Superior temporal gyrus (tissue), 1 donor: Measurements from ENCODE around the gene EPHB1.

ENCODE experiments used
- DNase-seq: peaks from one replicate; pipeline ENCODE4 v3.0.0-alpha.2; 2016; ENCODE audit errors: extremely low spot score

Gene EPHB1

GRCh38 chr3:134808835-134809234 lies 13.8 kb downstream of the EPHB1 start:
- no peak for DNase-seq

- DNase-seq, result no peak
Measured at GRCh38 chr3:134809427-134810051, 14.5 kb downstream of the EPHB1 start.

DNA sequence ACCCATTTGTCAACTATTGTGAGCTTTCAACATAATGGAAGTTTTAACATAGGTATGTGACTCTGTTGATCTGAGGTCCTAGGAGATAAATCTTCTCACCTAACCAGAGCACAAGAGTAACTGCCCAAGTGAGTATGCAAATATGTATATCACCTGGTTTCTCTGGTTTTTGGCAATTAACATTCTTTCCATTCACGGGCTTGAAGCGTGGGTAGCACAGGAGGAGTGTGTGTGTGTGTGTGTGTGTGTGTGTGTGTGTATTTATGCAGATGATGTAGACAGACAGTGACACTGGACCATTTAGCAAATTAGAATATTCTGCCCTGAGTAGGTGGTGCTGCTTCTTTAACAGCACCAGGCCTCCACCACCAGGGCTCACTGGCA lies 15.0 kb downstream of the EPHB1 start:
- DNase-seq, result no peak

DNA sequence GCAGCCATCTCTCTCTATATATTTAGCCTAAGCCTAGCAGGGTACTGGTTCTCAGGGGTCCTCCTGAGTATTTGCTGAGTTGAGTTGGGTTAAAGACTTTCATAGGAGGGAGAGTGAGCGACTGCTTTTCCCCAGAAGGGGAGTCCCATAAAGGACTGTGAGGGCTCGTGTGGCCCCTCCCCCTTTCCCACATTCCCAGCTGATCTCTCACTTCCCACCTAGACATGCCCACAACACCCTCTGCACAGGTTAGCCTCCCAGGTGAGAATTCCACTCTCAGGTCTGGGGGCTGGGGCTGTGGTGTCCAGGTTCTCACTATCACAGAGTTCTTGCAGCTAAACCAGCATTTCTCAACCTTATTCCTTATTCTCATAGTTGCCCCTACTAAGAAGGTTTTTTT lies 15.8 kb downstream of the EPHB1 start:
- no peak for DNase-seq

DNA sequence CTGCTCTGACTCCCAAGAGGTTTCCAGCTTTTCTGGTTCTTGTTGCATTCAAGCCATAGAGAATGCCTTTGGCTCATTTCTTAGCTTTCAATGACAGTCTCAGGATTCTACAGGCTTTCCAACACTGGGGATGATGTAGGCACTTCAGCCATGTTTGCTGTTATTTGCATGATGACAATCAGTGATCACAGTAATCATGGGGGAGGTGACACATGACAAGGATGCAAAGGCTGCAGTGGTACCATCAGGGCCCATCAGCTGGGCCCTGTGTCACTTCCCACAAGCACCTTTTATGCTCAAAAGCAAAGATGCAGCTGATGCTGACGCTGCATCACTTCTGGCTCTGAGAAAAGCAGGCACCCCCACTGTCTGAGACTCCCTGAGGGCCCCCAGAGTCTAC lies 18.6 kb downstream of the EPHB1 start:
- DNase-seq, result no peak

DNA sequence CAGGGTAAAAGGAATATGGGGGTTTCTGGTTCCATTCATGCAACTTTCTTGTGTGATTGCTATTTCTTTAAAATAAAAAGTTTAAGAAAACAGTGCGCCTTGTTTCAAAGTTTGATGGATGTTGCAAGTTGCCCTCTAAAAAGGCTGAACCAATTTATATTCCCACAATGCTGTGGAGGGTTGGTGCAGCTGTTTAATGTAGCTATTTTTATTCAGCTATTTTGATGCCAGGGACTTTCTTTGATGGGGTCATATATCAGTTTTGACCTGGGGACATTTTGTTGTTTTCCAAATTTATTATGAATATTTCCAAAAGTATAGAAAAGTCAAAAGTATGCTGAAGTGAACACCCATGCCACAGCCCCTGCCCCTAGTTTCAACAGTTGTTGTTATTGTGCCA lies 20.5 kb downstream of the EPHB1 start:
- no peak for DNase-seq

GRCh38 chr3:134816623-134817022 lies 21.6 kb downstream of the EPHB1 start:
- DNase-seq, result no peak

- DNase-seq, result no peak
Measured at GRCh38 chr3:134817297-134817696, 22.2 kb downstream of the EPHB1 start.

DNA sequence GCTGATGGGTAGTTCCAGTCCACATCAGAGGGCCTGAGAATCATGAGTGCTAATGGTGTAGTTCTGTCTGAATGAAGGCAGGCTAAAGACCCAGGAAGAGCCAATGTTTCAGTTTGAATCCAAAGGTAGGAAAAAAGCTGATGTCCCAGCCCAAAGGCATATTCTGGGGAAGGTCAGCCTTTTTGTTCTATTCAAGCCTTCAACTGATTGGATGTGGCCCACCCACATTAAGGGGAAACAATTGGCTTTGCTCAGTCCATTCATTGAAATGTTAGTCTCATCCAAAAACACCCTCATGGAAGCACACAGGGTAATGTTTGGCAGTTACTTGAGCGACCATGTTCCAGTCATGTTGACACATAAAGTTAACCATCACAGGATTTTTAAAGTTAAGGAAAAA lies 25.9 kb downstream of the EPHB1 start:
- no peak for DNase-seq

DNA sequence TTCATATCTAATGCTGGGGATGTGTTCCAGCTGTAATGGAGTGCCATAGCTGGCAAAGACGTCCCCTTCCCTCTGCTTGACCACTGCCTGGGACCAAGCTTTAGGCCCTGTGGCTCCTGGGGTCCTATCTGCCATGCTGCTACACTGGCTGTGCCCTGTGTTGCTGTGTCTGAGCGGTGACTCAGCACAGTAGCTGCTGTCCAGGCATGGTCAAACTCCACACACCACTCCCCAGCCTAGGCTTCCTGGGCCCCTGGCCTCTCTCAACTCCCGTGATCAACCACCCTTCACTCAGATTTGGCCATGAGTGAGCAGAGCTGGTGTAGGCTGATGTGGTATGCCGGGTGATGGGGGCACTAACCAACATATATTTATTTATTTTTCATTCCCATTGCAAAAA lies 27.0 kb downstream of the EPHB1 start:
- DNase-seq, result no peak

GRCh38 chr3:134823679-134824078 lies 28.6 kb downstream of the EPHB1 start:
- no peak for DNase-seq

GRCh38 chr3:134824791-134825190 lies 29.7 kb downstream of the EPHB1 start:
- no peak for DNase-seq

DNA sequence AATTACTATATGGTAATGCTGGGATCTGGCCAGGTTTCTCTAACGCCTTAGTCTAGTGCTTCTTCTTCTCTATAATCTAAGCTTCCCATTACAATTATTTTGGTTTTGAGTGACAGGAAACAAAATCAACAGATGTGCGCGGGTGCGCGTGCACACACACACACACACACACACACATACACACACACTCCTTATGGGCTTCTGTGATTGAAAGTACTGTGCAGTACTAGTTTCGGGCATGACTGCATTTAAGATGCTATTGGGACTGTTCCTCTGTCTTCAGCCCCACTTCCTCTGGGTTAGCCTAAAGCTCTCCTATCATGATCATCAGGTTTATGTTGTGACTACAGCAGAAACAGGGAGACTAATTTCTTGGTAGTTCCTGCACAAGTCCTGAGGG lies 32.2 kb downstream of the EPHB1 start:
- no peak for DNase-seq

GRCh38 chr3:134829721-134830120 lies 34.7 kb downstream of the EPHB1 start:
- no peak for DNase-seq

DNA sequence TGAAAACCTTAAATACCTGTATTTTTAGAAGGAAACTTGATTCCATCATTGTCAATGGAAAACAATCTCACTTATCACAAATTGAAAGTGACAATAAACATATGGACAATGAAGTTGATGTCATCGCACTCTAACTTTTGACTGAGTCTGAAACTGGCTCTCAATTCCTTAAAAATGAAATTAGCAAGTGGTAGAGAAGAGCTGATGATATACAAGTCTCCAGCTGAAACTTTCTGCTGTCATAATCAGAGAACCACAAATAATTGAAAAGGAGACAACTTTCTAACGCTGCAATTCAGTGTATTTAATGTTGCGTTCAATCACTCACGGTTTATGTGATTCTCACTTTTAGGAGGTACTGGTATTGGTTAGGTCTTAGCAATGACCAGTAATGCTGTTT lies 37.5 kb downstream of the EPHB1 start:
- DNase-seq, result no peak

DNA sequence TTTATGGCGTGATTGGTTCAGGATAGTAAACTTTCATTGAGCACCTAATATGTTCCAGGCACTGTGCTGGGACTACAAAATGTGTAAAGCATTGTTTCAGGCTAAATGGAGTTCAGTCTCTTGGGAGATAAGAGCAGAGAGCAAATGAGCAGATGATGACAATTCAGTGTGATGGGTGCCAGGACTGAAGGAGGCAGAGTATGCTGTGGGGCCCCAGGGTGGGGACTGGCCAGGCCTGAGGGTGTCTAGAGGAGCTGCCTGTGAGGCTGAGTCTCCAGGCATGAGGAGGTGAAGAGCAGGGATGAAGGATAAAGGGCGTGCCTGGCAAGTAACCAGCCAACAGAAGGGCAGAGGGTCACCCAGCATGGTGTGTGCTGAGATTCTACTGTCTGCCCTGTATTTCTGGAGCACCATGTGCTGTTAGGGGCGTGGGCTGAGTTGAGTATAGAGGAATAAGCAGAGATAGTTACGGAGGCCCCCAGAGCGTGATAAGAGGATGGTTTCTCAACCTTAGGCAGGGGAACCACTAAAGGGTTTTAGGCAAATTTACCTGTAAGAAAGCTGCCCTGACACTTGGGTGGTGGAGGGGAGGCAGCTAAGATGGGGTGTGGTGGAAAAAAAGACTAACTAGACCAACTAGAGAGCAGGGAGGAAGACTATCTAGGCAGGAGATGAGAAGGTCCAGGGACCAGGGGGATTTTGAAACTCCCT lies 38.5 kb downstream of the EPHB1 start:
- DNase-seq, result no peak

DNA sequence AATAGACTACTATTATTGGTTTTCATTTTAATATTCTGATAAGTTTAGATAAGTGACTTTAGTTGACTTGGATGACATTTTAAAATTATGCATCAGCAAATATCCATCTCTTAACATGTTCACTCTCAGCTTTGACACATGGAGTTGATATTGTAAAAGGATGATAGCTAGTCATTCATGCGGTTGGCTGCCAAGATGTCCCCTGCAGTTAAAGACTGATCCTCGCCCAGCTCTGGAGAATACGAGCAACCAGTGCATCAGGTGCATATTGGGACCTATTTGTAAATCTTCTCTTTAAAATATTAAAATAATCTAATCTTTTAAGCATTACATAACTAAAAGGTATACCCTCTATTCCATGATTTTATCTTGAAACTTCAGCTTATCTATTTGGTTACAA lies 41.9 kb downstream of the EPHB1 start:
- no peak for DNase-seq

- DNase-seq, result no peak
Measured at GRCh38 chr3:134838599-134838998, 43.5 kb downstream of the EPHB1 start.

DNA sequence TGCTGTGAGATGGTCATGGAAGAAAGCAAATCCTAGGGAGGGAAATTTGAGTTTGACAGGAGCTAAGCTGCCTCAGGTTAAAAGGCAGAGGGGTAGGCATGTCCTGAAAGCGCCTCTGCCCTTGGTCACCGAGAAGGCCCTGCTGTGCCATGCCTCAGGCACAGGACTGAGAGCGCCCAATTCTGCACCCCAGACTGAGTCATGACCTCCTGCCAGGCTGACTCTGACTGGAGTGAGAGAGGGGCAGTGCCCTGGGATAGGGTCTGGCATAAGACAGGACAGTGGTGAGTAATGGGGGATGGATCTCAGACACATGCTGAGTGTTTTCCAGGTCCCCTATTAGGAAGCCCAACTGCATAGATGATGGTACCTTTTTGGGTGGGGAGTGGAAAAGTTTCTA lies 44.4 kb downstream of the EPHB1 start:
- DNase-seq, result no peak

DNA sequence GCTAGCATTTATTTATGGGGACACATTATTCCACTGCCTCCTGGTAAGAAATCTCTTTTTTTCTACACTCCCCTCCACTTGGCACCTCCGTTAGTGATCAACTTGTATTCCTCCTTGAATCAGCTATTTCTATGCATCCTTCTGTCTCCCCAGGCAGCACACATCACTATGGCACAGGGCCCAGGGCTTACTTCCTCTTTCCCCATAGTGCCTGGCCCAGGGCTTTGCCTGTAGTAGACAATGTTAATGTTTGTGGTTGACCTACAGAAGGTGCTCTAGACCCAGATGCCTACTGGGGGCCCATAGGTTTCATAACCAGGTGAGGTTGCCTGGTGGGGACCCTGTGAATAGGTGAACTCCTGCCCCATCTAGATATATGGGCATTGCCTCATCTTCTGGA lies 44.9 kb downstream of the EPHB1 start:
- DNase-seq, result no peak

GRCh38 chr3:134840459-134840858 lies 45.4 kb downstream of the EPHB1 start:
- no peak for DNase-seq

- DNase-seq, result no peak
Measured at GRCh38 chr3:134846084-134846483, 51.0 kb downstream of the EPHB1 start.

- DNase-seq, result no peak
Measured at GRCh38 chr3:134846911-134847317, 51.9 kb downstream of the EPHB1 start.

DNA sequence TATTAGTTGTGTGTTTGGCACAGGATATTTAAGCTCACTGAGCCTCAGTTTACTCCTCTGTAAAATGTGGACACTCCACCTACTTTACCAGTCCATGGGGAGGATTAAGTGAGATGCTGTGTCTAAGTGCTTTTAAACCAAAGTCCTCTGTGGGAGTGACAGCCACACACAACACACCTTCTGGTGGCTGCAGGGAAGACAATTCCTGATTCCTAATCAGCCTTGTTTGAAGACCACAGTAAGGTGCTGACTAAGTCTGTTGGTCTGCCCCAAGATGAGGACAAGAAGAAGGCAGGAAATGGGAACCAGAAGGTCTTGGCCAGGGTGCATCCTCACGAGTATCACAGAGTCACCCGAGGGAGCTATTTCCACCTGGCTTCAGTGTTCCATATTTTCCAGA lies 52.3 kb downstream of the EPHB1 start:
- DNase-seq, result no peak
